HepG2 (cell line): ENCODE data around the gene CCNYL1. TPM values are rescaled to one million over a fixed set of nuclear protein-coding genes. Genes with fewer than 3 reads are reported as not detected.

Source experiments
- CBX1 ChIP-seq: IDR thresholded peaks from one replicate; pipeline ENCODE4 v1.6.1; 2016; ENCODE audit warnings: antibody characterized with exemption, low read depth
- CENPBD1 ChIP-seq: sonication (generic); formaldehyde crosslinking; IDR thresholded peaks from 2 replicates; pipeline ENCODE4 v1.8.0; 2022; ENCODE audit warnings: missing genetic modification reagents, low read depth, mild to moderate bottlenecking, borderline replicate concordance
- EEA1 ChIP-seq: sonication (generic); formaldehyde crosslinking; IDR thresholded peaks from 2 replicates; pipeline ENCODE4 v1.5.1; 2020; ENCODE audit warnings: mild to moderate bottlenecking, missing genetic modification reagents, borderline replicate concordance
- EED ChIP-seq: sonication (generic); formaldehyde crosslinking; IDR thresholded peaks from 2 replicates; pipeline ENCODE4 v1.5.0; 2020; ENCODE audit warnings: mild to moderate bottlenecking, missing genetic modification reagents
- GATAD2A ChIP-seq: IDR thresholded peaks from 2 replicates; pipeline ENCODE4 v1.6.1; 2016
- HMGA1 ChIP-seq: sonication (generic); formaldehyde crosslinking; conservative IDR thresholded peaks from 2 replicates; pipeline ENCODE4 v1.4.0; 2020; ENCODE audit warnings: missing genetic modification reagents
- MXI1 ChIP-seq: IDR thresholded peaks from 3 replicates; pipeline ENCODE4 v1.6.1; 2012; ENCODE audit warnings: low read depth, low read length, inconsistent platforms, borderline replicate concordance
- MZF1 ChIP-seq: sonication (generic); formaldehyde crosslinking; IDR thresholded peaks from 2 replicates; pipeline ENCODE4 v1.8.1; 2023; ENCODE audit warnings: mild to moderate bottlenecking, missing genetic modification reagents, borderline replicate concordance
- NR2F6 ChIP-seq, 2 experiments: IDR thresholded peaks; 2 replicates each; pipeline ENCODE4 v1.6.1; 2016; ENCODE audit warnings: antibody characterized with exemption in 1 of 2, mild to moderate bottlenecking in 1 of 2
- POGZ ChIP-seq: sonication (generic); formaldehyde crosslinking; IDR thresholded peaks from 2 replicates; pipeline ENCODE4 v1.4.0; 2020; ENCODE audit warnings: mild to moderate bottlenecking, missing genetic modification reagents
- POLR2AphosphoS5 ChIP-seq: IDR thresholded peaks from 2 replicates; pipeline ENCODE4 v1.6.1; 2012; ENCODE audit warnings: low read depth, low read length
- RAD21 ChIP-seq: fragments of 450-650 bp; formaldehyde crosslinking; IDR thresholded peaks from 2 replicates; pipeline ENCODE4 v1.5.0; 2020; ENCODE audit warnings: mild to moderate bottlenecking
- RORA ChIP-seq: sonication (generic); formaldehyde crosslinking; IDR thresholded peaks from 2 replicates; pipeline ENCODE4 v1.5.0; 2020; ENCODE audit warnings: mild to moderate bottlenecking, missing genetic modification reagents, moderate library complexity
- SIX1 ChIP-seq: sonication (generic); formaldehyde crosslinking; IDR thresholded peaks from 2 replicates; pipeline ENCODE4 v1.4.0; 2020; ENCODE audit warnings: missing genetic modification reagents, borderline replicate concordance
- U2AF1 ChIP-seq: fragments of 200-400 bp; formaldehyde crosslinking; optimal IDR thresholded peaks from 2 replicates; pipeline ENCODE3; 2017; ENCODE audit warnings: mild to moderate bottlenecking, low read depth, low read length
- YY1 ChIP-seq: IDR thresholded peaks from 2 replicates; pipeline ENCODE4 v1.6.1; 2011; ENCODE audit warnings: low read length, low read depth, moderate library complexity, mild to moderate bottlenecking; ENCODE audit not compliant: insufficient read depth, insufficient replicate concordance
- ZBTB26 ChIP-seq: IDR thresholded peaks from 2 replicates; pipeline ENCODE4 v1.6.1; 2016; ENCODE audit warnings: missing compliant biosample characterization, missing genetic modification reagents, borderline replicate concordance
- ZBTB33 ChIP-seq: sonication (generic); formaldehyde crosslinking; IDR thresholded peaks from 2 replicates; pipeline ENCODE4 v1.4.0; 2020; ENCODE audit warnings: missing genetic modification reagents
- ZBTB39 ChIP-seq: sonication (generic); formaldehyde crosslinking; IDR thresholded peaks from 2 replicates; pipeline ENCODE4 v1.5.0; 2020; ENCODE audit warnings: missing genetic modification reagents
- ZBTB7A ChIP-seq: sonication (generic); formaldehyde crosslinking; IDR thresholded peaks from 2 replicates; pipeline ENCODE4 v1.8.0; 2022; ENCODE audit warnings: mild to moderate bottlenecking, missing genetic modification reagents
- ZNF296 ChIP-seq: sonication (generic); formaldehyde crosslinking; conservative IDR thresholded peaks from 2 replicates; pipeline ENCODE4 v1.5.0; 2020; ENCODE audit warnings: mild to moderate bottlenecking, missing genetic modification reagents
- ZNF30 ChIP-seq: sonication (generic); formaldehyde crosslinking; IDR thresholded peaks from 2 replicates; pipeline ENCODE4 v1.5.0; 2020; ENCODE audit warnings: mild to moderate bottlenecking, missing genetic modification reagents
- ZNF460 ChIP-seq: sonication (generic); formaldehyde crosslinking; IDR thresholded peaks from 2 replicates; pipeline ENCODE4 v1.5.1; 2020; ENCODE audit warnings: missing genetic modification reagents, mild to moderate bottlenecking, borderline replicate concordance
- ZNF557 ChIP-seq: sonication (generic); formaldehyde crosslinking; IDR thresholded peaks from 2 replicates; pipeline ENCODE4 v1.4.0; 2020; ENCODE audit warnings: missing genetic modification reagents
- ZNF790 ChIP-seq: sonication (generic); formaldehyde crosslinking; IDR thresholded peaks from 2 replicates; pipeline ENCODE4 v1.8.0; 2022; ENCODE audit warnings: missing genetic modification reagents, mild to moderate bottlenecking, borderline replicate concordance
- polyA plus RNA-seq, 8 experiments: library from polyadenylated mRNA; depleted of rRNA in 3 of 8; stranded (reverse) in 7 of 8; unstranded in 1 of 8; fragments of >200 nt; fragmentation: Illumina TruSeq in 4 of 8; extraction: Trizol in 4 of 8; gene quantifications; 2 replicates each; pipeline versions ENCODE4 v1.2.1 to v1.2.3, GENCODE V29; 2011 to 2016; ENCODE audit warnings: low read depth in 4 of 8, missing spikeins in 1 of 8, mixed read lengths in 1 of 8; ENCODE audit not compliant: insufficient read depth in 1 of 8
- total RNA-seq, 5 experiments: library from RNA; depleted of rRNA; stranded (reverse); fragments of >200 nt; fragmentation: Illumina TruSeq; extraction: Trizol; gene quantifications; 2 replicates each; pipeline ENCODE4 v1.2.3, GENCODE V29; 2016; ENCODE audit warnings: low read depth in 1 of 5

CCNYL1 gene
- total and polyA plus RNA-seq, 2 of the 13 experiments (the other 11 are each of a cell fraction or from before 2014, with no cell fraction given), result 12.5 to 16.2 TPM

- TF ChIP-seq ZBTB26 (no peak), ZBTB39 (no peak), RORA (CRISPR knock-in tag) (peak; percentile 33; the same call in 1 of the 2 replicates), HMGA1 (CRISPR knock-in tag) (no peak), GATAD2A (CRISPR knock-in tag) (peak; percentile 90), ZNF296 (CRISPR knock-in tag) (no peak), MZF1 (CRISPR knock-in tag) (no peak), MXI1 (no peak), POGZ (CRISPR knock-in tag) (peak; percentile 65), POLR2AphosphoS5 (no peak; the same call in 1 of the 2 replicates), YY1 (no peak), NR2F6 (IDR thresholded peaks at IDR 0.05) (0 out of 2 replicates have a peak, but pooled peaks have one; percentile 37), NR2F6 (CRISPR knock-in tag; IDR thresholded peaks at IDR 0.05) (0 out of 2 replicates have a peak, but pooled peaks have one; percentile 28), ZNF30 (CRISPR knock-in tag) (no peak), ZNF460 (CRISPR knock-in tag) (no peak), ZBTB7A (CRISPR knock-in tag) (no peak), ZNF790 (CRISPR knock-in tag) (no peak), U2AF1 (no peak), CENPBD1 (no peak), EED (no peak), ZNF557 (no peak), SIX1 (CRISPR knock-in tag) (peak; percentile 21; the same call in 1 of the 2 replicates), CBX1 (no peak), ZBTB33 (CRISPR knock-in tag) (no peak), RAD21 (no peak), EEA1 (CRISPR knock-in tag) (no peak)
These were observed 23.4 kb downstream of the CCNYL1 start (continued) for GRCh38 chr2:207734636-207735512.
